Activated naive CD8-positive, alpha-beta T cell (primary cell): ENCODE measurements around the gene IL11RA.

Experiments
- H3K27ac Mint-ChIP-seq: one replicate; pipeline ENCODE4 v1.8.0; 2021; ENCODE audit warnings: mixed read lengths
- H3K27me3 Mint-ChIP-seq: one replicate; pipeline ENCODE4 v1.8.0; 2021; ENCODE audit warnings: mixed read lengths
- H3K36me3 Mint-ChIP-seq: one replicate; pipeline ENCODE4 v1.8.0; 2021; ENCODE audit warnings: mixed read lengths
- H3K4me1 Mint-ChIP-seq: one replicate; pipeline ENCODE4 v1.8.0; 2021; ENCODE audit warnings: low read depth, mixed read lengths
- H3K4me3 Mint-ChIP-seq: one replicate; pipeline ENCODE4 v1.8.0; 2021; ENCODE audit warnings: mild to moderate bottlenecking, mixed read lengths
- H3K9me3 Mint-ChIP-seq: one replicate; pipeline ENCODE4 v1.8.0; 2021; ENCODE audit warnings: low read depth, mixed read lengths

Gene IL11RA

GRCh38 chr9:34651876-34652601 lies at the start of gene IL11RA:
TSS of gene IL11RA (plus strand) at chr9:34652185. CDS start at chr9:34655218, 3,033 bp downstream.
- peak within 1 kb of the TSS; percentile 80 for H3K27ac Mint-ChIP-seq
- peaks cover 48% of the 10 kb centered on the region for H3K4me1 Mint-ChIP-seq
- peak within 1 kb of the TSS; percentile 57 for H3K4me3 Mint-ChIP-seq
- H3K36me3 Mint-ChIP-seq, result peaks cover 4% of the 10 kb centered on the region
- no peaks in the 10 kb centered on the region for H3K9me3 Mint-ChIP-seq
- H3K27me3 Mint-ChIP-seq, result no peaks in the 10 kb centered on the region

- Mint-ChIP-seq H3K36me3 (no peaks in the 10 kb centered on the region), H3K27me3 (peaks cover 7% of the 10 kb centered on the region), H3K4me1 (no peaks in the 10 kb centered on the region), H3K9me3 (no peaks in the 10 kb centered on the region), H3K4me3 (no peak overlapping the region), H3K27ac (no peak overlapping the region)
Measured at GRCh38 chr9:34603610-34604231, 48.3 kb upstream of the IL11RA start.

- H3K27me3 Mint-ChIP-seq, result peaks cover 7% of the 10 kb centered on the region
- peaks cover 3% of the 10 kb centered on the region for H3K36me3 Mint-ChIP-seq
- H3K4me1 Mint-ChIP-seq, result peaks cover 9% of the 10 kb centered on the region
- no peak overlapping the region for H3K27ac Mint-ChIP-seq
- no peaks in the 10 kb centered on the region for H3K9me3 Mint-ChIP-seq
- no peak overlapping the region for H3K4me3 Mint-ChIP-seq
Measured at GRCh38 chr9:34606190-34606589, 45.8 kb upstream of the IL11RA start.

- Mint-ChIP-seq H3K4me1 (peaks cover 13% of the 10 kb centered on the region), H3K27ac (no peak overlapping the region), H3K27me3 (peaks cover 5% of the 10 kb centered on the region), H3K4me3 (no peak overlapping the region), H3K9me3 (no peaks in the 10 kb centered on the region), H3K36me3 (peaks cover 3% of the 10 kb centered on the region)
Measured at GRCh38 chr9:34606905-34607304, 45.1 kb upstream of the IL11RA start.

- Mint-ChIP-seq H3K4me1 (peaks cover 15% of the 10 kb centered on the region), H3K27me3 (peaks cover 5% of the 10 kb centered on the region), H3K9me3 (no peaks in the 10 kb centered on the region), H3K27ac (no peak overlapping the region), H3K4me3 (no peak overlapping the region), H3K36me3 (peaks cover 3% of the 10 kb centered on the region)
Measured at GRCh38 chr9:34607331-34607730, 44.7 kb upstream of the IL11RA start.

- H3K4me1 Mint-ChIP-seq, result peaks cover 23% of the 10 kb centered on the region
Measured at GRCh38 chr9:34610434-34611206, 41.4 kb upstream of the IL11RA start.

GRCh38 chr9:34611251-34611810 lies 40.7 kb upstream of the IL11RA start:
- Mint-ChIP-seq H3K9me3 (no peaks in the 10 kb centered on the region), H3K27ac (peak overlapping the region; percentile 96), H3K4me3 (peak overlapping the region; percentile 88), H3K36me3 (peaks cover 4% of the 10 kb centered on the region), H3K4me1 (peaks cover 23% of the 10 kb centered on the region), H3K27me3 (no peaks in the 10 kb centered on the region)

More at GRCh38 chr9:34610434-34611206, 41.4 kb upstream of the IL11RA start:
- H3K27ac Mint-ChIP-seq, result peak overlapping the region; percentile 13
- H3K9me3 Mint-ChIP-seq, result no peaks in the 10 kb centered on the region
- no peaks in the 10 kb centered on the region for H3K27me3 Mint-ChIP-seq
- peak overlapping the region; percentile 88 for H3K4me3 Mint-ChIP-seq
- peaks cover 3% of the 10 kb centered on the region for H3K36me3 Mint-ChIP-seq

GRCh38 chr9:34611811-34612787 lies 39.9 kb upstream of the IL11RA start, which contains the start of gene RPP25L:
TSS of gene RPP25L (minus strand) at chr9:34612097. CDS start at chr9:34611296, 801 bp downstream.
- no peaks in the 10 kb centered on the region for H3K9me3 Mint-ChIP-seq
- H3K36me3 Mint-ChIP-seq, result peaks cover 9% of the 10 kb centered on the region
- H3K4me1 Mint-ChIP-seq, result peaks cover 23% of the 10 kb centered on the region

GRCh38 chr9:34612788-34613390 lies 39.1 kb upstream of the IL11RA start:
- H3K36me3 Mint-ChIP-seq, result peaks cover 9% of the 10 kb centered on the region
- H3K27ac Mint-ChIP-seq, result peak overlapping the region; percentile 96
- H3K9me3 Mint-ChIP-seq, result no peaks in the 10 kb centered on the region
- H3K4me1 Mint-ChIP-seq, result peaks cover 23% of the 10 kb centered on the region
- peak overlapping the region; percentile 88 for H3K4me3 Mint-ChIP-seq
- H3K27me3 Mint-ChIP-seq, result no peaks in the 10 kb centered on the region

More at GRCh38 chr9:34611811-34612787, 39.9 kb upstream of the IL11RA start, which contains the start of gene RPP25L:
- Mint-ChIP-seq H3K27ac (peak within 1 kb of the TSS; percentile 96), H3K4me3 (peak within 1 kb of the TSS; percentile 88), H3K27me3 (no peaks in the 10 kb centered on the region)

GRCh38 chr9:34615132-34615531 lies 36.9 kb upstream of the IL11RA start:
- no peaks in the 10 kb centered on the region for H3K9me3 Mint-ChIP-seq
- H3K4me3 Mint-ChIP-seq, result no peak overlapping the region
- peaks cover 32% of the 10 kb centered on the region for H3K4me1 Mint-ChIP-seq
- no peaks in the 10 kb centered on the region for H3K27me3 Mint-ChIP-seq
- H3K27ac Mint-ChIP-seq, result no peak overlapping the region
- H3K36me3 Mint-ChIP-seq, result peaks cover 9% of the 10 kb centered on the region

- H3K36me3 Mint-ChIP-seq, result peaks cover 6% of the 10 kb centered on the region
- no peaks in the 10 kb centered on the region for H3K9me3 Mint-ChIP-seq
- peaks cover 28% of the 10 kb centered on the region for H3K4me1 Mint-ChIP-seq
- H3K27me3 Mint-ChIP-seq, result peaks cover 12% of the 10 kb centered on the region
- H3K27ac Mint-ChIP-seq, result peak within 1 kb of the TSS; percentile 66
- H3K4me3 Mint-ChIP-seq, result peak within 1 kb of the TSS; percentile 95
Measured at GRCh38 chr9:34620061-34620994, 31.7 kb upstream of the IL11RA start, which contains the start of gene DCTN3. TSS of gene DCTN3 (minus strand) at chr9:34620495. CDS start at chr9:34620464, 31 bp downstream.

GRCh38 chr9:34623374-34624235 lies 28.4 kb upstream of the IL11RA start:
- Mint-ChIP-seq H3K36me3 (no peaks in the 10 kb centered on the region), H3K27ac (no peak overlapping the region), H3K4me3 (peak overlapping the region; percentile 66), H3K4me1 (peaks cover 34% of the 10 kb centered on the region), H3K9me3 (no peaks in the 10 kb centered on the region), H3K27me3 (peaks cover 32% of the 10 kb centered on the region)
